Astrocyte of the spinal cord (primary cell): ENCODE data around the gene PCDHA4.

Source experiments
- DNase-seq: peaks from one replicate; pipeline ENCODE4 v3.0.0; 2011; ENCODE audit warnings: low read depth, low spot score
- H3K4me3 ChIP-seq: 2 replicates; pipeline ENCODE4 v1.5.1; 2011; ENCODE audit warnings: low read depth, mild to moderate bottlenecking, low read length, moderate library complexity
- CTCF ChIP-seq: IDR thresholded peaks from 2 replicates; pipeline ENCODE4 v1.5.1; 2012; ENCODE audit warnings: low read depth, mild to moderate bottlenecking, low read length, inconsistent platforms
- in situ Hi-C: cut with HindIII; loops from 2 replicates; pipeline ENCODE4 v1.10.0; 2017; ENCODE audit warnings: low sequenced_read_pairs

PCDHA4 gene

DNA sequence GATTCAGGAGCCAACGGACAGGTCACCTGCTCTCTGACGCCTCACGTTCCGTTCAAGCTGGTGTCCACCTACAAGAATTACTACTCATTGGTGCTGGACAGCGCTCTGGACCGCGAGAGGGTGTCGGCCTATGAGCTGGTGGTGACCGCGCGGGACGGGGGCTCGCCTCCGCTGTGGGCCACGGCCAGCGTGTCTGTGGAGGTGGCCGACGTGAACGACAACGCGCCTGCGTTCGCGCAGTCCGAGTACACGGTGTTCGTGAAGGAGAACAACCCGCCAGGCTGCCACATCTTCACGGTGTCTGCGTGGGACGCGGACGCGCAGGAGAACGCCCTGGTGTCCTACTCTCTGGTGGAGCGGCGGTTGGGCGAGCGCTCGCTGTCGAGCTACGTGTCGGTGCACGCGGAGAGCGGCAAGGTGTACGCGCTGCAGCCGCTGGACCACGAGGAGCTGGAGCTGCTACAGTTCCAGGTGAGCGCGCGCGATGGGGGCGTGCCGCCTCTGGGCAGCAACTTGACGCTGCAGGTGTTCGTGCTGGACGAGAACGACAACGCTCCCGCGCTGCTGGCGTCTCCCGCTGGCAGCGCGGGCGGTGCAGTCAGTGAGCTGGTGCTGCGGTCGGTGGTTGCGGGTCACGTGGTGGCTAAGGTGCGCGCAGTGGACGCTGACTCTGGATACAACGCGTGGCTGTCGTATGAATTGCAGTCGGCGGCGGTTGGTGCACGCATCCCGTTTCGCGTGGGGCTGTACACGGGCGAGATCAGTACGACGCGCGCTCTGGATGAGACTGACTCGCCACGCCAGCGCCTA lies 50.5 kb downstream of the PCDHA4 start:
- in situ Hi-C loops = no loop called here
- no peak for DNase-seq

DNA sequence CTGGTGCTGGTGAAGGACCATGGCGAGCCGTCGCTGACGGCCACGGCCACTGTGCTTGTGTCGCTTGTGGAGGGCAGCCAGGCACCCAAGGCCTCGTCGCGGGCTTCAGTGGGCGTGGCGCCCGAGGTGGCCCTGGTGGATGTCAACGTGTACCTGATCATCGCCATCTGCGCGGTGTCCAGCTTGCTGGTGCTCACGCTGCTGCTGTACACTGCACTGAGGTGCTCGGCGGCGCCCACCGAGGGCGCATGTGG lies 51.0 kb downstream of the PCDHA4 start:
- TF ChIP-seq CTCF = no peak
- in situ Hi-C loops = no loop called here
- DNase-seq = no peak
- H3K4me3 ChIP-seq = no peak overlapping the region

More for the DNA sequence above, 50.5 kb downstream of the PCDHA4 start:
- no peak for TF ChIP-seq CTCF
- H3K4me3 ChIP-seq = no peak overlapping the region

- TF ChIP-seq CTCF = no peak
- DNase-seq = no peak
- no peak overlapping the region for H3K4me3 ChIP-seq
- in situ Hi-C loops = no loop called here
Measured at GRCh38 chr5:140862441-140863295, 55.8 kb downstream of the PCDHA4 start.
